IMR-90 (cell line): Measurements from ENCODE around the gene MAFG. TPM values are rescaled to one million over a fixed set of nuclear protein-coding genes. Genes with fewer than 3 reads are reported as not detected.

ENCODE experiments used
- ATAC-seq: fragments of 200-7000 bp; cut with Tn5 transposase; 2 replicates; pipeline ENCODE4 v1.9.1; 2020; ENCODE audit warnings: low read depth, mild to moderate bottlenecking, moderate library complexity
- BruUV-seq: library from RNA; stranded (reverse); fragments of 400-500 nt; replicated peaks from 2 replicates; lab custom pipeline; 2021; lab: Mats Ljungman, UMichigan
- CTCF ChIA-PET: fragments of 300-600 bp; formaldehyde crosslinking; extraction: SDS; loops from one replicate; lab custom pipeline; 2021; ENCODE audit warnings: antibody characterized with exemption; lab: Yijun Ruan, JAX
- POLR2A ChIA-PET: fragments of 300-600 bp; sonication (Branson Sonifier 250); formaldehyde crosslinking; loops from one replicate; lab custom pipeline; 2022; ENCODE audit warnings: antibody characterized with exemption; ENCODE audit not compliant: unreplicated experiment; lab: Charles Lee
- DNase-seq: peaks from one replicate; pipeline ENCODE4 v3.0.0; 2013
- H2AFZ ChIP-seq: replicated peaks from 2 replicates; pipeline ENCODE3; 2013; ENCODE audit warnings: low read length, mild to moderate bottlenecking; ENCODE audit not compliant: poor library complexity
- H2AK5ac ChIP-seq: 2 replicates; pipeline ENCODE4 v1.6.1; 2013; ENCODE audit warnings: low read depth, low read length, inconsistent platforms
- H2AK9ac ChIP-seq: replicated peaks from 2 replicates; pipeline ENCODE3; 2013; ENCODE audit warnings: mild to moderate bottlenecking, low read depth, low read length, moderate library complexity; ENCODE audit not compliant: poor library complexity
- H2BK120ac ChIP-seq: 2 replicates; pipeline ENCODE4 v1.6.1; 2013; ENCODE audit warnings: low read depth, low read length, inconsistent platforms
- H2BK15ac ChIP-seq: 3 replicates; pipeline ENCODE4 v1.6.1; 2013; ENCODE audit warnings: low read depth, low read length, inconsistent platforms
- H2BK20ac ChIP-seq: 2 replicates; pipeline ENCODE4 v1.6.1; 2013; ENCODE audit warnings: low read depth, mild to moderate bottlenecking, inconsistent platforms, low read length, moderate library complexity
- H2BK5ac ChIP-seq: 2 replicates; pipeline ENCODE4 v1.6.1; 2013; ENCODE audit warnings: mild to moderate bottlenecking, low read depth, low read length, inconsistent platforms; ENCODE audit not compliant: poor library complexity, severe bottlenecking
- H3K14ac ChIP-seq: replicated peaks from 2 replicates; pipeline ENCODE4 v1.6.1; 2013; ENCODE audit warnings: low read depth, low read length, inconsistent platforms
- H3K18ac ChIP-seq: 2 replicates; pipeline ENCODE4 v1.6.1; 2013; ENCODE audit warnings: low read depth, low read length, control low read depth
- H3K23ac ChIP-seq: 2 replicates; pipeline ENCODE4 v1.6.1; 2013; ENCODE audit warnings: low read depth, low read length, inconsistent platforms
- H3K27ac ChIP-seq: 2 replicates; pipeline ENCODE4 v1.5.1; 2013; ENCODE audit warnings: mild to moderate bottlenecking, control low read depth, low read length; ENCODE audit not compliant: insufficient read depth
- H3K27me3 ChIP-seq: 2 replicates; pipeline ENCODE4 v1.6.1; 2013; ENCODE audit warnings: low read length; ENCODE audit not compliant: control insufficient read depth, insufficient read depth
- H3K36me3 ChIP-seq: 2 replicates; pipeline ENCODE4 v1.6.1; 2013; ENCODE audit warnings: low read length, mixed read lengths; ENCODE audit not compliant: control insufficient read depth, insufficient read depth
- H3K4ac ChIP-seq: 2 replicates; pipeline ENCODE4 v1.6.1; 2013; ENCODE audit warnings: low read depth, low read length, inconsistent platforms
- H3K4me1 ChIP-seq: 2 replicates; pipeline ENCODE4 v1.6.1; 2013; ENCODE audit warnings: low read length, mixed read lengths; ENCODE audit not compliant: control insufficient read depth, insufficient read depth
- H3K4me2 ChIP-seq: 2 replicates; pipeline ENCODE4 v1.6.1; 2013; ENCODE audit warnings: low read depth, mild to moderate bottlenecking, control low read depth, low read length, moderate library complexity
- H3K4me3 ChIP-seq: 2 replicates; pipeline ENCODE4 v1.5.1; 2013; ENCODE audit warnings: low read depth, mild to moderate bottlenecking, control low read depth, low read length, moderate library complexity; ENCODE audit not compliant: insufficient read depth
- H3K56ac ChIP-seq: 2 replicates; pipeline ENCODE4 v1.6.1; 2013; ENCODE audit warnings: low read length, inconsistent platforms; ENCODE audit not compliant: insufficient read depth; ENCODE audit errors: extremely low read depth
- H3K79me1 ChIP-seq, 2 experiments: 2 replicates each; pipeline ENCODE4 v1.6.1; 2013; ENCODE audit warnings: low read length in 2 of 2, inconsistent platforms in 1 of 2, low read depth in 1 of 2
- H3K9ac ChIP-seq: 2 replicates; pipeline ENCODE4 v1.6.1; 2013; ENCODE audit warnings: low read depth, low read length, control low read depth
- H3K9me1 ChIP-seq: 2 replicates; pipeline ENCODE4 v1.6.1; 2013; ENCODE audit warnings: low read length, inconsistent platforms; ENCODE audit not compliant: insufficient read depth
- H3K9me3 ChIP-seq: 2 replicates; pipeline ENCODE4 v1.6.1; 2013; ENCODE audit warnings: low read length; ENCODE audit not compliant: control insufficient read depth, insufficient read depth
- H4K20me1 ChIP-seq: 2 replicates; pipeline ENCODE4 v1.6.1; 2013; ENCODE audit warnings: low read length, inconsistent platforms; ENCODE audit not compliant: insufficient read depth
- H4K5ac ChIP-seq: 2 replicates; pipeline ENCODE4 v1.6.1; 2013; ENCODE audit warnings: mild to moderate bottlenecking, low read depth, low read length, control low read depth
- H4K8ac ChIP-seq, 2 experiments: 2 replicates each; pipeline ENCODE4 v1.6.1; 2013; ENCODE audit warnings: low read depth in 2 of 2, low read length in 2 of 2, control low read depth in 1 of 2, inconsistent platforms in 1 of 2
- H4K91ac ChIP-seq: 2 replicates; pipeline ENCODE4 v1.6.1; 2013; ENCODE audit warnings: low read depth, low read length, inconsistent platforms; ENCODE audit not compliant: insufficient read depth
- CHD1 ChIP-seq: IDR thresholded peaks from 2 replicates; pipeline ENCODE4 v1.6.1; 2012; ENCODE audit warnings: low read depth, low read length, improper control_type of control experiment
- CTCF ChIP-seq: conservative IDR thresholded peaks from 2 replicates; pipeline ENCODE4 v1.5.1; 2012; ENCODE audit warnings: mild to moderate bottlenecking, low read depth, low read length, improper control_type of control experiment
- FOS ChIP-seq: fragments of 150-350 bp; IDR thresholded peaks from 2 replicates; pipeline ENCODE4 v1.6.1; 2016; ENCODE audit warnings: low read depth, low read length
- NFE2L2 ChIP-seq: fragments of 150-350 bp; IDR thresholded peaks from 2 replicates; pipeline ENCODE4 v1.6.1; 2016; ENCODE audit warnings: low read depth, mild to moderate bottlenecking, low read length
- RAD21 ChIP-seq: IDR thresholded peaks from 2 replicates; pipeline ENCODE4 v1.6.1; 2012; ENCODE audit warnings: low read length, improper control_type of control experiment
- RFX5 ChIP-seq: IDR thresholded peaks from 2 replicates; pipeline ENCODE4 v1.8.0; 2012; ENCODE audit warnings: low read depth, mild to moderate bottlenecking, low read length, moderate library complexity
- WGBS, 2 experiments: methylation state at CpG; one replicate each; pipeline versions ENCODE4 v1.1.5 to v1.1.7; 2013; ENCODE audit warnings: missing lambda C conversion rate in 2 of 2; ENCODE audit not compliant: insufficient read length in 1 of 2; ENCODE audit errors: extremely low coverage in 2 of 2; 5-methylcytosine and 5-hydroxymethylcytosine counted together
- dilution Hi-C: fragments of 300-500 bp; cut with HindIII; formaldehyde crosslinking; loops from one replicate; pipeline ENCODE4 v1.14.3; 2018; ENCODE audit warnings: low sequenced_read_pairs; ENCODE audit not compliant: unreplicated experiment
- in situ Hi-C: fragments of 300-500 bp; cut with MboI; formaldehyde crosslinking; loops from 3 replicates; pipeline ENCODE4 v1.14.3; 2019; ENCODE audit warnings: low sequenced_read_pairs, inconsistent platforms, mixed read lengths
- intact Hi-C: fragments of 100-400 bp; cut with micrococcal nuclease; formaldehyde crosslinking; loops from 2 replicates; pipeline ENCODE4 v1.10.0; 2022
- polyA plus RNA-seq, 3 experiments: library from polyadenylated mRNA; depleted of rRNA; stranded (reverse); fragments of >200 nt; gene quantifications; 2 replicates each; pipeline ENCODE4 v1.2.3, GENCODE V29; 2012; ENCODE audit warnings: low replicate concordance in 1 of 3
- total RNA-seq: library from RNA; depleted of rRNA; stranded (reverse); fragments of >200 nt; gene quantifications from 2 replicates; pipeline ENCODE4 v1.2.3, GENCODE V29; 2012

The MAFG gene
- total and polyA plus RNA-seq, 2 of the 4 experiments (the other 2 are of a cell fraction): 6.1 to 15.4 TPM

- no peak for TF ChIP-seq RFX5
These were observed 14.9 kb downstream of the MAFG start (continued) for GRCh38 chr17:81912441-81913309.

DNA sequence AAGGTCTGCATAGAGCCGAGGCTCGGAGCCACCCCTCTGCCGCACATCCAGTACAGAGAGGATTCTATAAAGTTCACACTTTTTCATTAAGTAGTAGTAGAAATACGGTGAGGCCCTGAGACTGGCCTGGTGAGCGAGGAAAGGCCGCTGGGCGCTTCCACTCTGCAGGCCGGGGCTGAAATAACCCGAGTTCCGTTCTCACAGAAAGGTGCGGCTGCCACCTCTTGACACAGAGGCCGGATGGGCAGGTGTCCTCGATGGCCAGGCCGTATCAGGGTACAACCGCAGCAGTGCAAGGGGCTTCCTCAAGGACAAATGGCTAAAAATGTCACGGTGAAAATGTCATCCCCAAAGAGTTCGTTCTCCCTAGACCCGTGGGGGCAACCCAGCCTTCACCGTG is 15.6 kb downstream of the MAFG start:
- Histone ChIP-seq H2AFZ (no peak overlapping the region), H4K8ac (no peak overlapping the region), H3K27me3 (no peaks in the 10 kb centered on the region), H2AK9ac (no peak overlapping the region), H3K9me3 (no peaks in the 10 kb centered on the region), H2AK5ac (no peak overlapping the region), H3K27ac (no peak overlapping the region), H3K36me3 (peaks cover 49% of the 10 kb centered on the region), H3K4ac (no peak overlapping the region), H2BK120ac (no peak overlapping the region), H3K4me3 (no peak overlapping the region), H3K9me1 (peaks cover 13% of the 10 kb centered on the region; the same call in 1 of the 2 replicates), H3K56ac (no peak overlapping the region), H2BK20ac (no peak overlapping the region), H2BK15ac (no peak overlapping the region), H3K4me2 (no peak overlapping the region), H3K79me1 (peaks cover 11 to 49% of the 10 kb centered on the region in 2 experiments), H3K23ac (no peak overlapping the region), H4K5ac (no peak overlapping the region), H3K9ac (no peak overlapping the region), H2BK5ac (no peak overlapping the region), H4K20me1 (peaks cover 34% of the 10 kb centered on the region), H3K4me1 (peaks cover 8% of the 10 kb centered on the region), H4K91ac (no peak overlapping the region), H3K18ac (no peak overlapping the region), H3K14ac (no peak overlapping the region)
- dilution Hi-C loops: no loop called here
- 95% methylated on average over 16 of the region's 19 CpGs; no CpG with 5 or more reads in 1 of the 2 experiments for WGBS, 2 experiments
- TF ChIP-seq NFE2L2 (no peak), CHD1 (no peak), FOS (no peak), RAD21 (no peak), CTCF (no peak)
- intact Hi-C loops: no loop called here
- ChIA-PET POLR2A (no interaction called here), CTCF (no interaction called here)
- no peak for ATAC-seq
- BruUV-seq: no TSS peak
- no peak for DNase-seq
- in situ Hi-C loops: no loop called here
